ENCODE data around the gene METTL21C.

Gene METTL21C

GRCh38 chr13:102658660-102659059, 36.2 kb downstream of the METTL21C start:
- no peak for FAIRE-seq

- no peak for FAIRE-seq
These were observed 37.2 kb downstream of the METTL21C start for GRCh38 chr13:102657630-102658029.

GRCh38 chr13:102654756-102655155, 40.1 kb downstream of the METTL21C start:
- no peak for FAIRE-seq

- FAIRE-seq: no peak
These were observed 43.0 kb downstream of the METTL21C start for GRCh38 chr13:102651892-102652291.

GRCh38 chr13:102651392-102651791, 43.5 kb downstream of the METTL21C start:
- FAIRE-seq: no peak

GRCh38 chr13:102650444-102650843, 44.4 kb downstream of the METTL21C start:
- no peak for FAIRE-seq

GRCh38 chr13:102648046-102648445, 46.8 kb downstream of the METTL21C start:
- FAIRE-seq: no peak

- FAIRE-seq: no peak
These were observed 49.1 kb downstream of the METTL21C start for GRCh38 chr13:102645701-102646100.

- no peak for FAIRE-seq
These were observed 51.2 kb downstream of the METTL21C start for GRCh38 chr13:102643656-102644055.

GRCh38 chr13:102642475-102642874, 52.4 kb downstream of the METTL21C start:
- FAIRE-seq: no peak

- no peak for FAIRE-seq
These were observed 52.8 kb downstream of the METTL21C start for GRCh38 chr13:102642029-102642428.

- FAIRE-seq: no peak
These were observed 56.1 kb downstream of the METTL21C start for GRCh38 chr13:102638741-102639140.
